ENCODE results near the gene CKAP4.

- TF ChIP-seq, protein P1, sequence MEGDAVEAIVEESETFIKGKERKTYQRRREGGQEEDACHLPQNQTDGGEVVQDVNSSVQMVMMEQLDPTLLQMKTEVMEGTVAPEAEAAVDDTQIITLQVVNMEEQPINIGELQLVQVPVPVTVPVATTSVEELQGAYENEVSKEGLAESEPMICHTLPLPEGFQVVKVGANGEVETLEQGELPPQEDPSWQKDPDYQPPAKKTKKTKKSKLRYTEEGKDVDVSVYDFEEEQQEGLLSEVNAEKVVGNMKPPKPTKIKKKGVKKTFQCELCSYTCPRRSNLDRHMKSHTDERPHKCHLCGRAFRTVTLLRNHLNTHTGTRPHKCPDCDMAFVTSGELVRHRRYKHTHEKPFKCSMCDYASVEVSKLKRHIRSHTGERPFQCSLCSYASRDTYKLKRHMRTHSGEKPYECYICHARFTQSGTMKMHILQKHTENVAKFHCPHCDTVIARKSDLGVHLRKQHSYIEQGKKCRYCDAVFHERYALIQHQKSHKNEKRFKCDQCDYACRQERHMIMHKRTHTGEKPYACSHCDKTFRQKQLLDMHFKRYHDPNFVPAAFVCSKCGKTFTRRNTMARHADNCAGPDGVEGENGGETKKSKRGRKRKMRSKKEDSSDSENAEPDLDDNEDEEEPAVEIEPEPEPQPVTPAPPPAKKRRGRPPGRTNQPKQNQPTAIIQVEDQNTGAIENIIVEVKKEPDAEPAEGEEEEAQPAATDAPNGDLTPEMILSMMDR (IDR thresholded peaks at IDR 0.05): no peak
- no peak for TF ChIP-seq CREB1 (CRISPR knock-in tag; IDR thresholded peaks at IDR 0.05)
- TF ChIP-seq, protein P2, sequence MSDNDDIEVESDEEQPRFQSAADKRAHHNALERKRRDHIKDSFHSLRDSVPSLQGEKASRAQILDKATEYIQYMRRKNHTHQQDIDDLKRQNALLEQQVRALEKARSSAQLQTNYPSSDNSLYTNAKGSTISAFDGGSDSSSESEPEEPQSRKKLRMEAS (CRISPR knock-in tag; IDR thresholded peaks at IDR 0.05): no peak
These were observed 42.8 kb upstream of the CKAP4 start for GRCh38 chr12:106290666-106291065.
